ENCODE measurements around the gene SIPA1L3.
A peak's percentile ranks its signal among the peaks of the same experiment; 100 is the strongest.
"Not testable (repeated sequence)": the region's sequence is repeated elsewhere in the genome, so short reads cannot be mapped to it uniquely, and the experiment has no call there.

The SIPA1L3 gene

DNA sequence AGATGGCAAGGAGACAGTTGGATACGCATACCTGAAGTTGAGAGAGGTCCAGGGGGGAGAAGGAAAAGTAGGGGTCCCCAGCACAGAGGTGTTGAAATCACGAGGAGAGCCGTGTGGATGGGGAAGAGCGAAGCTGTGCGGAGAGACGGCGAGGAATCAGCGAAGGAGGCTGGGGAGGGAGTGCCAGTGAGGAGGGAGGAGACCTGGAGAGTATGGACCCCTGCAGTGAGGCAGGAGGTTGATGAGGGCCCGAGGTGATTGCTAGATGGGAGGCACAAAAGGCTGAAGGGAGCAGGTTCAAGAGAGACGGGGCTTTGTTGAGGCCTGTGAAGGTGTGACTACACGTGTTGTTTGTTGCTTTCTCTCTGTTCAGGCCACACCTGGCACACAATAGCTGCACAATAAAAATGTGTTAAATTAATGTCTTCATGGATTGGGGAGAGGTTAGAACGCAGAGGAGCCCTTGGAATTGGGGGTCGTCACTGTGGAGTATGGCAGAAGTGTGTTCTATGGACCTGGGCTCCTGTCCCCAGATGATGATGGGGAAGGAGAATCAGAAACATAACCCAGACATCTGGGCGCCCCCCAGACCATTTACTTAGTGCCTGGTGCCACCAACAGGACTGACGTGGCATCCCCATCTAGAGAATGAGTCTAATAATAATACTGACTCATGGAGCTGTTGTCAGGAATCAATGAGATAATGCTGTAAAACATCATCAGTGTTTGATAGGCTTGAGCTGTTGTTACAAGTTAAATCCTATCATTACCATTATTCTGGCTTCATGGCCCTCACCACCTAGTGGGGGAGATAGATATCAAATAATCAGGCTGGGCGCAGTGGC lies 137.5 kb downstream of the SIPA1L3 start:
- no peak for DNase-seq (ENCODE audit: low read depth in 2 of 2)

DNA sequence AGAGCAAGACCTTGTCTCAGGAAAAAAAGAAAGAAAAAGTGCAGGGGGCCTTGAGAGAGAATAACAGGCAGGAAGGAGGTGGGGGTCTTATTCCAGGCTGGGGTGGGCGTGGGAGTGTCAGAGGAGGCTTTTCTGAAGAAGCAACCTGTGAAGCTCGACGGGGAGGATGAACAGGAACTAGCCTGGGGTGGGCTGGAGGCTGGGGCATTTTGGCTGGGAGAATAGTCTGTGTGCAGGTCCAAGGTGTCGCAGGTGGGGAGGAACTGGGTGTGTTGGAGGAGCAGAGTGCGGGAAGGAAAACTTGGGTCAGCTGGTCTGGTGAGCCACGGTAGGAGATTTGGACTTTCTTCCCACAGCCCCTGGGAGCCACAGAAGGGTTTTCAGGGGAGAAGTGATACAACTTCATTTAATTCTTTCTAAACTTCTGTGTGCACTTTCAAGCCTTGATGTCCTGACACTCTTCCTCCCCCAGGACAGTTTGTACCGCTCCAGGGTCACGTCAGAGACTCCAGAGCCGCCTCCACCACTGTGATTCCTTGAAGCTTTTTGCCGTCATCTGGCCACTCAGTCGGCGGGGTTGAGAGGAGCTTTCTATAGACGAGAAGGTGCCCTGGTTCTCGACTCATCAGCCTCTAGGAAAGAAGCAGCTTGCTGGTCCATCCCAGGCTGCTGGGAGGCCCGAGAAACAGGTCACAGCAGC lies 138.7 kb downstream of the SIPA1L3 start:
- DNase-seq (ENCODE audit: low read depth in 2 of 2) = no peak

DNA sequence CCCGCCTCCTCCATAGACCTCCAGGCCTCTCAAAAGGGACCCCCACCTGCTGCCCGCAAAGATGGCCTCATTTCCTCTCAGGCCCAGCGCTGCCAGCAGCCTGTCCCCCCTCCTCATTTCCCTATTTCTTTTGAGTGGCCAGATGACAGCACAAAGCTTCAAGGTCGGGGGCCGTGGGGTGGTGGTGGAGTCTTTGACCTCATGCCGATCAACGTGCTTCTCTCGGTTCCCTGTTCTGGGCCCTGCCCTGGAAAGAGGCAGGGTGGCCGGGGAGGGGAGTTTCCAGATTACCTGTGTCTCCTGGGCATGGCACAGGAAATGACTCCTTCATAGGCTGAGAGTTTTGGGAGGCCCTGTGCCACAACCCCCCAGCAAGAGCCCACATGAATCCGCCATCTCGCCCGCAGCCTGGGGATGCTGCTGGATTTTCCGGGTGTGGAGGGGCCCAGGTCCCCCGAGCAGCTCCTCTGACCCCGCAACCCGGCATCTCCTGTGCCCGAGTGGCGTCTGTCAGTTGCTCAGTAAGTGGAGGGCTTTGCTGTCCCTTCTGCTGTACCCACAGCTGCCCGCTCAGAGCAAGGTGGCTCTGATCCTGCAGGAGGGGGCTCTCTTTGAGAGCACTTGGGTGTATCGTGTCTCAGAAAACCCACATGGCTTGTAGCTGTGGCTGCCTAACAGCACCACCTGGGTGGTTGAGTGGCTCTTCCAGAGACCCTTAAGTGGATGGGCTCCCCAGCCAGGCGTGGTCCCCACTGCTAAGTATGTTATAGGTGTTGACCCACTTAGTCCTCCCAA lies 139.4 kb downstream of the SIPA1L3 start:
- no peak for DNase-seq (ENCODE audit: low read depth in 2 of 2)

DNA sequence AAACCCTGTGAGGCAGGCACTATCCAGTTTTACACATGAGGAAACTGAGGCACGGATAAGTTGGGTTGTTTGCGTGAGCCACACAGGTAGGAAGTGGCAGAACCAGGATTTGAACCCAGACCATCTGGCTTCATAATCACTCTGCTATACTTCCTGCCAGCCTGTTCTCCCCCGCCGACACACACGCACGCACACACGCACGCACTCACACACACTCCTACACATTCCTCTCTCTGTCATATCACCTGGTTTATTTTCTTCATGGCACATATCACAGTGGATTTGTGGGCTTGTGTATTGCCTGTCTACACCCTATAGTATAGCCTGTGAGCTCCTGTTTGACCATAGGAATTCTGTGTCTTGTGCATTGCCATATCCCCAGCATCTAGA lies 140.0 kb downstream of the SIPA1L3 start:
- DNase-seq (ENCODE audit: low read depth in 2 of 2) = no peak

DNA sequence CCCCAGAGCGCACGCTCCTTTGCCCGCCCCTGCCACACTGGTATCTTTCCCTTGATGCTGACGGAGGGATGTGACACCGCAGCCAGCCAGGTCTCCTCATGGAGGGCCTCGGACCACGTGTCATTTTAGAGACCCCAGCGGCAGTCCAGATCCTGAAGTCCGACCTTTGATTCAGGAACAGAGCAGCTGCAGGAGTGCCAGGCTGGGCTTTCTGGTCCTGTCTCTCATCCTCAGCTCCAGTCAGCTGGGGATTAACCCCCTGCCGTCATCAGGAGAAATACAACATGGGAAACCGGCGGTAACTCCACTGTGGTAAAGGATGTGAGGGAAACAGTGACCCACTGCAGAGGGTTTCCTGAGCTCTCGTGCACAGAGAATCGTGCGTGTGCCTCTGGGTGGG lies 140.6 kb downstream of the SIPA1L3 start:
- no peak for DNase-seq (ENCODE audit: low read depth in 2 of 2)

DNA sequence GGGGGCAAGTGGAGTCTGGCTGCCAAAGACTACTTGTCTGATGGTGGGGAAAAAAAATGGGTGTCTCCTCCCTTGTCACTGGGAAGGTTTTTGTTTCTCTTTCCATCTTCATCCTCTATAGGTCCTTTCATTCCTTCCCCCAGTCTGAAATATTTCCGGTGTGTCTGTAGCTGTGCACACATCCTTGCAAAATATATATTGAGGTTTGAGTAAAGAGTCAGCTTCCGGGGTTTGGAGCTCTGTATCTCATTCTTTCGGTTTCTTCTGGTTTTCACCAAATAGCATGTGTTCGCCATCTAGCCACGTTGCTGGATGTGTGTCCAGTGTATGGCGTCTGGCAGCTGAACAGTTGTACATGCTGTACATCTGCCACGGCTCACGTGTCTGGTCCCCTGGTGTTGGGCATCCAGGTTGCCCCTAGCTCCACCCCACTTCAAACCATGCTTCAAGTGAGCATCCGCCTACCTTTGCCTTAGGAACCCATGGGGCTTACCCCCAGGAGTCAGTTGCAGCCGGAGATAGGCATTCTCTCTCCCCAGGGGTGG lies 142.2 kb downstream of the SIPA1L3 start:
- peak; percentile 58 for DNase-seq (ENCODE audit: low read depth in 2 of 2)

DNA sequence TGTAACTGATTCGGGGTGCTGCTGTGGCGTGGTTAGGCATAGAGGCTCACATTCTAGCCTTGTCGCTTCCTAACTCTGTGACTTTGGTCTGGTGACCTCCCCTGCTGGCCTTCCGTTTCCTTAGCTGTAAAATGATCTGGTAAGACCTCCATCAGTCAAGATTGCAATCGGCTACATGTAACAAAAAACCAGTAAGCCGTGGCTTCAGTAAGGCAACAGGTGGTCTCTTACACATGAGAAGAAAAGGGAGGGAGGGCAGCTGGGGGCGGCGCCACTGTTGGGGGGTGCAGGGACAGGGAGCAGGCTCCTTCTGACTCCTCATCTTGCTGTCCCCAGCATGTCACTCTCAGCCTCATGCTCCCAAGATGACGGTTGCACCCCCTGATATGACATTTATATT lies 148.0 kb downstream of the SIPA1L3 start:
- no peak for DNase-seq (ENCODE audit: low read depth in 2 of 2)

DNA sequence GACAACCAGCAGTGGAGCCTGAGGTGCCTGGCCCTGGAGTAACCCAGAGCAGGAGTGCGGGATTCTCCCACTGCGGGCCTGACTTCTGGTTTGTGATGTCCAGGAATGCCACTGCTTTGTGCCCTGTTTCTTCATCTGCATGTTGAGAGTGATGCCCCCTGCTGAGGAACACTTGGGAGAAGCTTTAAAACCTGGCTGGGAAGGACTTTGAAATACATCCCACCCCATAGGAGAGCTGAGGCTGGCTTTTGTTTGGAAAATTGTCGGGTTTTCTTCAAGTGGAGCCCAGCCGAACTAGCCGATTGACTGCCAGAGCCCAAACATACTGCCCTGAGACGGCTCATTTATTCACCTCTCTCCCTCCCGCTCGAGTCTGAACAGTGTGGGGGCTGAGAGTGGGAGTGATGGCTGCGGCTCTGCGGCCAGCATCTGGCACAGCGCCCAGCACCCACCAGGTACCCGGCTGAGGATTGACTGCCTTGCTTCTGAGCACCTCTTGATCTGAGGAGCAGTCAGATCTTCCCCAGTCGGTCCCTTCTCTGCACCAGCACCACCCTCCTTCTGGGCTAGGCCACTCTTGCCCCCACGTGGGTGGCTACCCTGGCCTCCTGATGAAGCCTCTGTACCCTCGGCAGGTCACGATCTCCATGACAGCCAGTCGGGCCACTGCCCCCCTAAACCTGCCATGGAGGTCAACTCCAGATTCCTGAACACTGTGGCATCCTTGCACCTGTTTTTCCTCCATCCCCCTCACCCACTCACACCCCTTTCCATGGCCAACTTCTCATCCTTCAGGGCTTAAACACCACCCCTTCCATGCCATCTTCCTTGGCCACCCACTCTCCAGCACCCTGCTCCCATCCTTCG lies 148.9 kb downstream of the SIPA1L3 start:
- no peak for DNase-seq (ENCODE audit: low read depth in 2 of 2)

DNA sequence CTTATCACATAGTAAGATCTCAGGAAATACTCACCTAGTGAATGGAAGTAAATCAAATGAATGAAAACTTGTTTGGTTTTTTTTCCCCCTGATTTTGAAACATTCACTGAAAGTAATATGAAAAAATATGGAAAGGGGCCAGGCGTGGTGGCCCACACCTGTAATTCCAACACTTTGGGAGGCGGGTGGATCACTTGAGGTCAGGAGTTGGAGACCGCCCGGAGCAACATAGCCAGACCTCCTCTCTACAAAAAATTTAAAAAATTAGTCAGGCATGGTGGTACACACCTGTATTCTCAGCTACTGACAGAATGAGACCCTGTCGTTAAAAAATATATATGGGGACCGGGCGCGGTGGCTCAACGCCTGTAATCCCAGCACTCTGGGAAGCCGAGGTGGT lies 149.6 kb downstream of the SIPA1L3 start:
- no peak for DNase-seq (ENCODE audit: low read depth in 2 of 2)

DNA sequence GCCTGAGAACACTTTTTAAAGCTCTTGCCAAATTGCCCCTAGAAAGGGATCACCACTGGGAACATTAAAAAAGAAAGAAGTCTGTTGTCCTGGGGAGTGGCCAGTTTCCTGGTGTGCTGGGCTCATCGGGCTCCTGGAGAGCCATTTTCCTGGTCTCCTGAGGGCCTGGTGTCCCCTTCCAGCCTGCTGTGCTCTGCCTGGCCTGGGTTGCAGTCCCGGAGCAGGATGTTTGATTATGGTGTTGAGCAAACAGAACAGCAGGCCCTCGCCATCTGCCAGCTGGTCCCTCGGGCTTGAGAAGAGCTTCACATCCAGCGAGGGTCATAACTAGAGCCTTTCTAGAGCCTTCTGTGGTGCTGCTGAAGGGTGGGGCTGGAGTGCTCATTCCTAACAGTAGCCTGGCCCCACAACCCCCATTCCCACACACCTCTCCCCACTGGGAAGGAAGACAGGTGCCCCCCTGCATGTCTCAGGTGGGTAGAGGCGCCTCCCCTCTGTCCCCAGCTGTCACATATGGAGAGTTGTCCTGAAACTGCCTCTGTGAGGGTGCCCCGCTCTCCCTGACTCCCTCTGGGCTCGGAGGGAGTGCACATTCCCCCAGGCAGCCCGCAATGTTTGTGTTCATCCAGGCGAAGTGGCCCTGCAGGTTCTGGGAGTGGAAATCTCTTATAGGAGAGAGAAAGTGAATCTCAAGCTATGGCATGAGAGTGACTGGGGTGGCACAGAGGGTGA lies 151.1 kb downstream of the SIPA1L3 start:
- DNase-seq (ENCODE audit: low read depth in 2 of 2) = no peak

DNA sequence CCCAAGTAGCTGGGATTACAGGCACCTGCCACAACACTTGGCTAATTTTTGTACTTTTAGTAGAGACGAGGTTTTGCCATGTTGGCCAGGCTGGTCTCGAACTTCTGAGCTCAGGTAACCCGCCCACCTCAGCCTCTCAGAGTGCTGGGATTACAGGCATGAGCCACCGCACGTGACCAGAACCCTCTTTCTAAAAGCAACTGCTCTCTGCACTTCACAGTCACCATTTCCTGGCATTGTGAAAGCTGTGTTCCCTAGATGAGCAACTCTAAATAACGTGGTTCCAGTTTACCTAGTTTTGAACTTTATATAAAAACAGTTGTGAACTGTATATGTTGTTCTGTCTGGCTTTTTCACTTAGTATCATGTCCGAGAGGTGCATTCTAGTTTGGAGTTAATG lies 152.9 kb downstream of the SIPA1L3 start:
- DNase-seq (ENCODE audit: low read depth in 2 of 2) = no peak

DNA sequence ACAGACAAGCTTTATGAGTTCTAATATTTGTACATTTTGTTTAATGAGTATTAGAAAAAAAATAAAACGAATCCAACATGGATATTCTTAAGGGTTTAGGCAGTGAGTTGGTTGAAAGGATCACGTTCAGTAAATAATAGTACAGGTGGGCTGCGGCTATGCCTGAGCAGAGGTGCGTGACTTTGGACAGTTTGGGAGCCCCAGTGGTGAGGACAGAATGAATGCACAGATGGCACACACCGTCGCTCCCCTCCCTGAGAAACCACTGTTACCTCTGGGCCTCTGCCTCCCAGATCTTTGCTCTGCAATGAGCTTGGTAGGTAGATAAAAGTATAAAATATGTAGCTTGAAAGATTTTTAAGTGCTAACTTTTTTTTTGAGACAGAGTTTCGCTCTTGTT lies 153.3 kb downstream of the SIPA1L3 start:
- DNase-seq (ENCODE audit: low read depth in 2 of 2) = no peak

DNA sequence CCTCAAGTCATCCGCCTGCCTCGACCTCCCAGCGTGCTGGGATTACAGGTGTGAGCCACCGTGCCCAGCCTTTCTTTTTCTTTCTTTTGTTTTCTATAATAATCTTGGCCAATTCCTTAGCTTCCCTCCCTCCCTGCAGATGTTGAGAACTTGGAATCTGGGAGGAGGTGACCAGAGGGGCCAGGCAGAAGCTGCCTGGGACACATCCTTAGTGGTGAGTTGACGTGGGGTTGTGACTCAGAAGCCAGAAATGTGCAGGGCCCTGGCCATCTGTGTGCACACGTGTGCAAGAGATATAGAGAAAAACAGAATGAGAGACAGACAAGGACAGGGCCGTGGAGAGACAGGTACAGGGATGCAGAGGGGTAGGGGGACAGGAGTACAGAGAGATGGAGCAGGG lies 154.3 kb downstream of the SIPA1L3 start:
- peak; percentile 66 for DNase-seq (ENCODE audit: low read depth in 2 of 2)

DNA sequence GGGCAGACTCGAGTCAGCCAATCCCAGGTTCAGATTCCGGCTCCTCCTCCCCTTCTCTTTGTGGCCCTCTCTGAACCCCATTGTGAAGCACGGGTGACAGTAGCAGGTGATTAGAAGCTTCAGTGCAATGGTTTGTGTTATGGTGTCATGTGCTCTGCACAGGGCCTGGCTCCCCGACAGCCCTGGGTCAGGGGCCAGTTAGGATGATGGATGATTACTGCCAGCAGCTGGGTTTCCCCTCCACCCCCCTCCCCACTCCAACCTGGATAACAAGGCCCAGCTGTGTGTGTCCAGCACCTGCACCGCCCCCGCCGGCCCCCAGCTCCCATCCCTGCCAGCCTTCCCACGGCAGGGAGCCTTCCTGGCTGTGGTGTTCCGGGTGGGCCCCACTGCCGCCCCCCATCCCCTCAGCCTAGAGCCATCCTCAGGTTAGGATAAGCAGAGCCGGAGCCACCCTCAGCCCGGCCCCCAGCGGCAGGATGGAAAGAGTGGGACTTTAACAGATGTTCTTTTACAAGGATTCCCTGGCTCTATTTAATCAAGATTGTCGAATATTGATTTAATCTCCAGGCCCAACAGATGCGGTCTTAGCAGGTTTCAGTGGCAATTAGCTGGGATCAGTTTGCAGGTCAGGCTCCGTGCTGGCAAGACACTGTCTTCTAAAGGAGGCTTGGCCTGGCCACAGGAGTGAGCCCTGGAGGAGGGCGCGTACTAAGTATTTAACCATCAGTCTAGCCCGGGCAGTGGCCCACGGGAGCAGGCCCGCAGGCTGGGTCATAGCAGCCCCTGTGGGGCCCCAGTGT lies 156.2 kb downstream of the SIPA1L3 start:
- no peak for DNase-seq (ENCODE audit: low read depth in 2 of 2)

DNA sequence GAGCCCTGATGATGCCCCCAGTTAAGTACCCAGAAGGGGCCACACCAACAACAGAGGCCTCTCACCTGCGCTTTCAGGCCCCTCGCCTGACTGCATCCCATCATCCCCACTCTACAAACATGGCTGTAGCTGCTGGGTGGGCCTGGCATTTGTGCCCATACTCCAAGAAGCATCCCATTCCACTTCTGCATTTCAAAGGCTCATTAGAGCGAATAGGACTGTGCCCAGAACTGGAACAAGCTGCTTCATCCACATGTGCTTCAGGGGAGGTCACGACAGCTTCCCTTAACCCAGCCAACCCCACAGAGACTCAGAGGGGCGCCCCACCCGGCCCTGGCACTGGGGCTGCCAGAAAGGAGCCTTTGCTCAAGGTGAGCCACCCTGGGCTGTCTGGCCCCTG lies 156.9 kb downstream of the SIPA1L3 start:
- DNase-seq (ENCODE audit: low read depth in 2 of 2) = no peak

DNA sequence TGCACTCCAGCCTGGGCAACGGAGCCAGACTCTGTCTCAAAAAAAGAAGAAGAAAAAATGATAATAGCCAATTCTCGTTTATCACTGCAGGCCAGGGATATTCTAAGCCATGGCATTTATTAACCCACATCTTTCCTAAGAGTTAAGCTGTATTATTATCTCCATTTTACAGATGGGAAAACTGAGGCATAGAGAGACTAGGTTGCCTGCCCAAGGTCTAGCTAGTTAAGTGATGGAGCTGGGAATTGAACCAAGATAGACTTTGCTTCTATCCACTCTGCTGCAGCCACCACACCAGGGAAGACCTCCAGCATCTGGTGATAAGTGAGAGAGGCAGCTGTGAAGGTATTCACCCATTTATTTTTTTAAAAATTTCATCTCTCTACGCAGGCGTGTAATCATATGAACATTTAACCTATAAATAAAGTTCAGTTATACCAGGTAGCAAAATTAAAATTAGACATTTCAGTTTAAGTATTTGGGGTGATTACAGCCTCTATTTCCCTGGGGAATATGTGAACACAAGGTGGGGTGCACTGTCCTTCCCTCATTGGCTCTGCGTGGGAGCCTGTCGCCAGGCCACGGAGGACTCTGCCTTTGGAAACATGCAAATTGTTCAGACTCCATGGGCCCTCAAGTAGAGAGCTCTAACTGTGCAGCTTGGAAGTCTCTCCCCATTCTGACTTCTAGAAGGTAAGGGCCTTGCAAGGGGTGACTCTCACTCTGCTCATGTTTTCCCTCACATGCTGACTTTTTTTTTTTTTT lies 157.8 kb downstream of the SIPA1L3 start:
- DNase-seq (ENCODE audit: low read depth in 2 of 2) = no peak

DNA sequence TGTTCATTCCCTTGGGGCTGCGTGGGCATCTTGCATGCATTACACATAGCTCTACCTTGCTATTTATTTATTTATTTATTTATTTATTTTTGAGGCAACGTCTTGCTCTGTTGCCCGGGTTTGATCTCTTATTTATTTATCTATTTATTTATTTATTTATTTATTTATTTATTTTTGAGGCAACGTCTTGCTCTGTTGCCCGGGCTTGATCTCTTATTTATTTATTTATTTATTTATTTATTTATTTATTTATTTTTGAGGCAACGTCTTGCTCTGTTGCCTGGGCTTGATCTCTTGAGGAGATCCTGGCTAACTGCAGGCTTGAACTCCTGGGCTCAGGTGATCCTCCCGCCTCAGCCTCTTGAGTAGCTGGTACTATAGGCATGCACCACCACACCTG lies 158.8 kb downstream of the SIPA1L3 start:
- not testable (repeated sequence) for DNase-seq (ENCODE audit: low read depth in 2 of 2)

DNA sequence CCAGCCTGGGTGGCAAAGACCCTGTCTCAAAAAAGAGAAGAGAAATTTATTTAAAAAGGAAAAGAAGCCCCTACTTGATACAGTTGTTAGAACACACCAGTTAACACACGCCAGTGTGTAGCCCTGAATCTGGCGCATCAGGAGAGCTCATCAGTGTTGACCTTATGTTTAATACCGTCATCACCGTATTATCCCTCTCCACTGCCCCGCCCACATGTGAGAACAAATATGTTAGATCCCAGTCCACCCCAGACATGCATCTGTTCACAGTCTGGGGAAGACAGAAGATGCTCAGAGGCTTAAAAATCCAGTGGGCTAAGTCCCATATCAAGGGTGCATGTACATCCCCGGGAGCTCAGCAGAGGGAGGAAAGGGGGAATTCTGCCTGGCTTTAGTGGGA lies 161.8 kb downstream of the SIPA1L3 start:
- no peak for DNase-seq (ENCODE audit: low read depth in 2 of 2)

DNA sequence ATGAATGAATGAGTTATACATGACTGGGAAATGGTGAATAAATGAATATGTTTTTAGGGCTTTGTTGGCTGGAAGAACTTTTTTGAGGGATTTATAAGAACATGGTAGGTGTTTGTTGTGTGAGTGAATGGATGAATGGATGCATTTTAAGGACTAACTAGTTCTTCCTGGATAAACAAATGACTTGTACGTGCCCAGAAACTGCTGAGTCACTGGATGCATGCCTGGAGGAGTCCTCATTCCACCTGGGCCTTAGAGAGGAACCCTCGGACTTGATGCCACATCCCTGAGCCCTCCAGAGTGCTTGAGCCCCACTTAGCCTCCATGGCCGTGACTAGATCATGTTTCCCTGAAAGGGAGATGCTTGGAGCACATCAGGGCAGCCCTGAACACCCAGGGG lies 163.6 kb downstream of the SIPA1L3 start:
- DNase-seq (ENCODE audit: low read depth in 2 of 2) = no peak
